Fibroblast of skin of back (primary cell): Measurements from ENCODE around the gene MAML3.

ENCODE experiments used
- DNase-seq: peaks from one replicate; pipeline ENCODE4 v3.0.0-alpha.2; 2013

The MAML3 gene

GRCh38 chr4:139892973-139893736 is 260.8 kb downstream of the MAML3 start:
- DNase-seq: no peak

DNA sequence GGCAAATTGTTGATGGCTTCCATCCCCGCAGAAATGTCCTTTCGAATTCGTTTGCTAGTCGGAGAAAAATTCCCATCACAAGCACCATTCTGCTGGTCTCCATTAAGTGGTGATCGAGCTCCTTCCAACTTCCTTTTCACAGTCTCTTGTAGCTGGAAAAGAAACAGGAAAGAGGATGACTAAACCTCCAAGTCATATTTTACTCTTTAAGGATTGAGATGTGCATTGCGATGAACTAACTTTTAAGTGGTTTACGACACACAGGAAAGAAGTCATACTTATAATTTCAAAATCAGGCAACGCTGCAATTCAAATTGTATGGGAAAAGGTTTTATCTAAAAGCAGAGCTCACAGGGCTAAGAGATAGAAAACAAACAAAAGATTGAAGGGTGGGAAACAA is 263.2 kb downstream of the MAML3 start:
- DNase-seq: peak; percentile 48

- no peak for DNase-seq
Observed at GRCh38 chr4:139889901-139890300, 264.1 kb downstream of the MAML3 start.

- DNase-seq: no peak
Observed at GRCh38 chr4:139889264-139889663, 264.7 kb downstream of the MAML3 start.

GRCh38 chr4:139887962-139888735 is 265.8 kb downstream of the MAML3 start:
- peak; percentile 20 for DNase-seq

DNA sequence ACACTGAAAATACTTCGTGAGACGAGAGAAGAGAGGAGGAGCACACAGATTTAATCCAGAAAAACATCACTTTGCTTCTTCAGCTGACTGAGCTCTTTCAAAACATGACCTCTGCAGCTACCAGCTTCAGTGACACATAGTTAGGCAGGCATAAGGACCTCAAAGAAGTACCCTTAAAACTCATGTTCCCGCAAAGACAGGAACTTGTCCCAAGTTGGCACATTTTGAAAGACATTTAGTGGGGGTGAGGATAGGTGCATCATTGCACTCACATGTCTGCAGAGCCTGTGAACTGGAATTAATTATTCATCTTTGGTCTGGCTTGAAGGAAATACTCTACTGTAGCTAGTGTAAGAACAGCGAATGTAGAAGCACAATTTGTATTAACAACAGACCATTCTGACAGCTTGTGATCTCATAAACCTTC is 266.6 kb downstream of the MAML3 start:
- peak; percentile 15 for DNase-seq

DNA sequence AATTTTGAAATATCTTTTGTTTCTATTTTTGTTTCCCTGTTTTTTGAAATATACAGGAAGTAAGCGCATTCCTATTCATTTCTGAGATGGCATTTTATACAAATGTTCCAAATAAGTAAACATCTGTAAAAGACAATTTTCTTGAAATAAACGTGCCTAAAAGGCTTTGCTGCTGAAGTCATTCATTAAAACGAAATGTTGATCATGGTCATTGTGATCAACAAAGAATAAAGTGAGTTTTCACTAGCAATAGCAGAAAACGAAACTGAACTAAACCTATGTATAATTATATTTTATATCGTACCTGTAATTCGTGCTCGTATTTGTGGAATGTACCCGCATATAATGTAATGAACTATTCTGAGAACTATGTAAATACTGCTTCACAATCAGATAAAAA is 267.2 kb downstream of the MAML3 start:
- DNase-seq: no peak

GRCh38 chr4:139884438-139884837 is 269.5 kb downstream of the MAML3 start:
- no peak for DNase-seq

DNA sequence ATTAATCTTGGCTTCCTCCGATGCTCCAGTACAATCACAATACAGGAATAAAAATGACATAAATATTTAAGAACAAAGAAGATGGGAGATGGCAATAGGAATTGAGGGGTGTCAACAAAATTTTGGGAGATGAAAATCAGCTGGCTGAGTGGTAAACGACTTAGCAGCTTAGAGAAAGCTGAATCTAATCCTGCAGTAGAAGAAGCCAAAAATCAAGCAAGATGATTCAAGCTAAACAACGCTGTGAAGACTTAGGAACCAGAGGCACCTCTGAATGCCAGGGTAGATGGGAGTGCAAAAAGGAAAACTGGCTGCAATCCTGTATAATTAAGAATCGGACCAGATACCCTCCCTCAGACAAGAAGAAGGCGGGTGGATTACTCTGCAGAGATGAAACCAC is 273.1 kb downstream of the MAML3 start:
- no peak for DNase-seq

DNA sequence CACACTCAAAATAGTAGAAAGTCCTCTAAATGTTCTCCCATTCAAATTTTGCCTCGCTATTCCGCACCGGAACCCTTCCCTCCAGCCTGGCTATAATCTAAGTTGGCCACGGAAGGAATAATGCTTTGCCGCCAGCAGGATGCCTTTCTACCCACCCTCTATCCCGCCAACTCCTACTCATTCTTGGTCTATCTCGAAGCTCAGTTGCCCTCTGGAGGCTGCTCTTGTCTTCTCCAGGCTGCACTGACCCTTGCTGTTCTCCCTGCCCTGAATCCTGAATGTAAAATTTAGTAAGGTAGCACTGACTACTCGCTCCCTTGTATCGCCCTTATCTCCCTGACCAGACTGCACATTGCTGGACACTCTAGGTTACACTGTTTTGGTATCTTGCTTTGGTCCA is 275.9 kb downstream of the MAML3 start:
- no peak for DNase-seq

- DNase-seq: no peak
Observed at GRCh38 chr4:139876337-139876941, 277.5 kb downstream of the MAML3 start.

DNA sequence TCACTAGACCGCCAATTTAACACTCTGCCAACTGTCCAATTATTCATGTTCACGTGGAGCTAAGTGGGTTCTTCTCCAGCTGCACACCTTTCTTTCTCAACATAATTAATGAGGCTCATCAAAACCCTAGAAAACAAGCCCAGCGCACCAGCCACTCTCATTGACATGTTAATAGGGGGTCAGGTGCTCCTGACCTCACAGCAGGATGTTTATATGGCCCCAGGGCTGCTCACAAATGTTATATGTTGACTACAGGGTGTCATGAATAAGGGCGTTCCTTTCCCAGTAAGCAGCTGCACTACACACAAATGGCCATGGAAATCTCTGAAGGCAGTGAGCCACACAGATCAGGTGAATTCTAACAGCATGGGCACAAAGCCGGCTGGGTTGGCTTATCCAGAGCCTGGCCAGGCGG is 278.6 kb downstream of the MAML3 start:
- DNase-seq: no peak

- peak; percentile 23 for DNase-seq
Observed at GRCh38 chr4:139873111-139873860, 280.7 kb downstream of the MAML3 start.

DNA sequence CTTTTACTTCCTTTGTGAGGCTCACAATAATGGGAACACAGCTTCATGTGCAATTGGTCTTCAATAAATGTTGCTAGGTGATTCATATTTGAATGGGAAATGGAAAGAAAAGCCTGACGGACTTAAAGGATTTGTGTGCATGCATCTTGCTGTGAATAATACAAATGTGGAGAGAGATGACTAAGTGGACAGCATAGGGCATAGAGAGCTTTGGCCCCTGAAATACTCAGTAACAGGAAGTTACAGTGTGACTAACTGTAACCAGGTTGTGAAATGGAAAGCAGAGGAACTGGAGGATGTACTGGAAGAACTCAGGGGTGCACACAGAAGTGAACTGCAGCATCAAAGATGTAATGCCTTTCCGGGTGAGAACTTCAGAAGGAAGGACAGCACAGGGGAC is 281.7 kb downstream of the MAML3 start:
- DNase-seq: peak; percentile 91

DNA sequence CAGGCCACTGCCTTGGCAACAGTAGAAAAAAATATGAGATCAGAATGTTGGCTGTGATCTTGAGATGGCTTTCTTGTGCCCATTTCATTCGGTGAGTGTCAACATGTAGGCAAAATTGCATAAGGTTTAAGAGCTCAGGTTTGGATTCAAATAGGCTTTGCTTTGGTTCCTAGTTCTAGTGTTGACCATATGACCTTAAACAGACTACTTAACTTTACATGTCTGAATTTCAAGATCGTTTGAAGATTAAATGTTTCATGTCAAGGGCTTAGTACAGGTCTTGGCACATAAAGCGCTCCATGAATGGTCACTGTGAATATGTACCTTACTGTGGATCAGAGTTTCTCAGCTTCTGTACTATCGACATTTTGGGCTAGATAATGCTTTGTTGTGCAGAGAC is 284.2 kb downstream of the MAML3 start:
- DNase-seq: no peak

DNA sequence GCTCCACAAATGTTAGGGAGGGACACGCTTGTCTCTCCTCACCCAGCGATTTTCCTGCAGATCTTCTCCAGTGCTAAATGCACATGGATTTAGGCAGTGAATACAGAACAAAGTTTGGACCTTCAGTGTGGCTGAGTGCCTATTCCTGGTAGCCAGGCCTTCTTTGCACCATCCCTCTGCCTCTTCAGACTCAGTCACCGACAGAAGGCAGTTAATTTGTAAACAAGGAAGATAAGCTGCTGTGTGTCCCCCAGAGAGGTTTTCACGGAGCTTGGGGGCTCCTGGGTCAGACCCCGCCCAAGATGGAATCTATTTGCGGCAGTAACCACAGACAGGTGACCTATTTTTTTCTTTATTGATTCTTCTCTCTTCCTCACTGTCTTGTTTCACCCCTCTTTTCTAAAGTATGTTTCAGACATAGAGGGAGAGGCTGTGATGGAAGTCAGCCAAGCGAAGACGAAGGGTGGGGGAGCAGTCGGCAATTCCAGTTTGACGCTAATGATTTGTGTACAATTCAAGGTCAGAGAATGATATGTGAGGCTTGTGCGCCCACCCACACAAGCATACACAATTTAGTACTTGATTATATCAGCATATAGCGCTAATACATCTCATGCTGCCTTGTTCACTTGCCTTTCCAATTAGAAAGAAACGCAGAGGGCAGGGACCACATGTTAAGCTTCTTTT is 287.6 kb downstream of the MAML3 start:
- no peak for DNase-seq

DNA sequence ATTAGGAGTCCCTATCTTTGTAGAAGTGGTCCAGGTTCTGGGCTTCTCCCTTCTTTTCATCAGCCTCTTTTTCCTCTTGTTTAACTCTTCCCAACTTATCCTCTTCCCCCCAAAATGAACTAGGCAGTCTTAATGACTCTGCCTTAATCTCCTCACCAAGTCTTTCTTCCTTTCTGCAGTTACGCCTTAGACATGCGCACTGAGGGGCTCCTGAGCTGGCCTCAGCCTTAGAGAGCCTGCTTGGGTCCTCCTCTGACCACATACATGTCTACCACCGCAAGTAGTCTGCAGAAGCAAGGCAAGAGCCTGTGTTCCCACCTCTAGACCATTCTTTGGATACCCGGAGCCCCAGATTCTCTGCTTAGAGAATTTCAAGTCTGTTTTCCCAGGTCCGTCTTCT is 288.4 kb downstream of the MAML3 start:
- DNase-seq: no peak

DNA sequence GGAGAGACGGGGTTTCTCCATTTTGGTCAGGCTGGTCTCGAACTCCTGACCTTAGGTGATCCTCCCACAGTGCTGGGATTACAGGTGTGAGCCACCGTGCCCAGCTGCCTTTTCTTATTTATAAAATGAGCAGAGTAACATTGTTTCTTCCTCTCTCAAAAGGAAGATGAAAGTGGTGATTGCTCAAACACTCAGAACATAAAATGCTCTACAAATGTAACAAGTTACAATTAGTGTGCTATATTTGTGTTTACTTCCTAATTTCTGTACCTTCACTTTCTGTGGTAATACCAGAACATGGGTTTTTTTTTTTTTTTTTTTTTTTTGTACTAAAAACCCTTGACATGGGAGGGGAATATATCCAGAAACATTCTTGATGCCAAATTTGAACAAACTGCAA is 290.5 kb downstream of the MAML3 start:
- DNase-seq: no peak

- no peak for DNase-seq
Observed at GRCh38 chr4:139861471-139861870, 292.5 kb downstream of the MAML3 start.

DNA sequence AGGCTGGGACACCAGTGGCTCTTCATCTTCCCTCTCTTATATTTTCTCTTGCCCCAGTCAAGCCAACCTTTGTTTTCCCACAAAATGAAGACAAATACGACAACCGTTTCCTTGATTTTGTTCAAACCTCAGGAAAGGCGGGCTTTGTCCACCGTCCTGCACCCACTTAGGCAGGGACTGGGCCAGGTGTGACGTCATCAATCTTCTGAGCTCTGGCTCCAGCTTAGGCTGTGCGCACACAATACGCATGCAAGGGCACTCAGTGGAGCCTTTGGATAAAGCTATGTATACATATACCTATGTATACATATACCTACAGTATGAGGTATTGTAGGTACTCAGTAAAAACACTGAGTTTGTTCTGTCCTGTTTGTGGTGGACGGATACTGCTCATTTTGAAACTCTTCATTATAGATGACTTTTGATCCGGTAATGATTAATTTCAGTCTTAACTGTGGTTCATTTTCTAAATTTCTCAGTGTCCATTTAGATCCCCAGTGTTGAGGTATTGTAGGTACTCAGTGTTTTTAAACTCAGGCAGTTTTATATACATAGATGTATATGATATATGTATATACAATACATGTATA is 293.5 kb downstream of the MAML3 start:
- no peak for DNase-seq

DNA sequence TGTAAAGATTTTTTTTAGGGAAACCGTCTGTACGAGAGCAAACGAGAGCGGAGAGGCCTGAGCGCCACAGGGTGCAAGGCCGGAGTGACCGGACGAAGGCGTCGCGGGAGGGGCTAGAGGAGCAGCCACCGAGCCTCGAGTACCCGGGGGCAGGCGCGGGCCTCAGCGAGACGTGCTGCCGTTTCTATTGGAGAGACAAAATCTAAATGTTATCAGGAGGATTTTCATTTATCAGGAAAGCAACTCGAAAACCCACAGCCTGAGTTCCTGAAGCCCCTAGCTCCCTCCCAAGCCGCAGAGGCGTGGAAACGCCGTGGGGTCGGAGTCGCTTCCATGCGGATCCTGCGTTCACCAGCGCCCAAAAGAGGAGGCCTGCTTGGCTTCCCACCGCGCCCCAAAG is 294.1 kb downstream of the MAML3 start:
- no peak for DNase-seq
